Embryonic facial prominence (tissue), 1 donor: ENCODE measurements around the gene ETHE1.

Experiments
- DNase-seq: peaks from one replicate; pipeline ENCODE4 v3.0.0-alpha.2; 2016; ENCODE audit errors: extremely low spot score

The ETHE1 gene

GRCh38 chr19:43526884-43527859 is at the start of gene ETHE1:
Gene ETHE1, minus strand, starts transcription at chr19:43527201. Its CDS starts 24 bp downstream, at chr19:43527177.
- no peak for DNase-seq

- DNase-seq = no peak
Observed at GRCh38 chr19:43575955-43576878, 49.2 kb upstream of the ETHE1 start.

- peak; percentile 98 for DNase-seq
Observed at GRCh38 chr19:43575156-43575950, 48.4 kb upstream of the ETHE1 start, which contains the start of the genes PINLYP and XRCC1. Gene PINLYP, plus strand, starts transcription at chr19:43575801. Its CDS starts 1,391 bp downstream, at chr19:43577192. Gene XRCC1, minus strand, starts transcription at chr19:43575527. Its CDS starts 69 bp downstream, at chr19:43575458.

GRCh38 chr19:43574424-43575155 is 47.6 kb upstream of the ETHE1 start:
- DNase-seq = no peak

- no peak for DNase-seq
Observed at GRCh38 chr19:43572171-43572588, 45.2 kb upstream of the ETHE1 start.

- DNase-seq = no peak
Observed at GRCh38 chr19:43570174-43570791, 43.3 kb upstream of the ETHE1 start.

GRCh38 chr19:43569657-43570056 is 42.7 kb upstream of the ETHE1 start:
- DNase-seq = no peak

GRCh38 chr19:43564800-43565199 is 37.8 kb upstream of the ETHE1 start:
- DNase-seq = no peak

GRCh38 chr19:43563816-43564457 is 36.9 kb upstream of the ETHE1 start:
- DNase-seq = no peak

GRCh38 chr19:43562698-43563241 is 35.8 kb upstream of the ETHE1 start:
- no peak for DNase-seq

GRCh38 chr19:43562226-43562697 is 35.3 kb upstream of the ETHE1 start:
- DNase-seq = no peak

GRCh38 chr19:43561139-43561970 is 34.4 kb upstream of the ETHE1 start:
- DNase-seq = no peak

- DNase-seq = no peak
Observed at GRCh38 chr19:43560687-43561086, 33.7 kb upstream of the ETHE1 start.

- no peak for DNase-seq
Observed at GRCh38 chr19:43555185-43555770, 28.3 kb upstream of the ETHE1 start.

- no peak for DNase-seq
Observed at GRCh38 chr19:43554317-43554895, 27.4 kb upstream of the ETHE1 start.

- no peak for DNase-seq
Observed at GRCh38 chr19:43553656-43554055, 26.7 kb upstream of the ETHE1 start.

- no peak for DNase-seq
Observed at GRCh38 chr19:43552616-43553015, 25.6 kb upstream of the ETHE1 start.

- DNase-seq = no peak
Observed at GRCh38 chr19:43552198-43552450, 25.1 kb upstream of the ETHE1 start.
